Liver (tissue), 9 donors: ENCODE results near the gene LRFN5. TPM values are rescaled to one million over a fixed set of nuclear protein-coding genes. Genes with fewer than 3 reads are reported as not detected.
"Not testable (repeated sequence)": the region's sequence is repeated elsewhere in the genome, so short reads cannot be mapped to it uniquely, and the experiment has no call there.

Source experiments
- DNase-seq: peaks from one replicate; pipeline ENCODE4 v3.0.0-alpha.2; 2017; ENCODE audit warnings: low spot score
- H3K27ac ChIP-seq, 2 donors: one replicate each; pipeline ENCODE4 v1.7.0; 2013; ENCODE audit warnings: inconsistent platforms in 2 of 2, low read length in 2 of 2, control low read depth in 1 of 2, low read depth in 1 of 2, mild to moderate bottlenecking in 1 of 2
- H3K27me3 ChIP-seq, 4 donors: one replicate each; pipeline versions ENCODE4 v1.6.1 to v1.7.0; 2013; ENCODE audit warnings: low read length in 3 of 4, inconsistent platforms in 1 of 4, mild to moderate bottlenecking in 1 of 4, moderate library complexity in 1 of 4; ENCODE audit not compliant: control insufficient read depth in 4 of 4, insufficient read depth in 4 of 4
- H3K36me3 ChIP-seq, 4 donors: one replicate each; pipeline versions ENCODE4 v1.6.1 to v1.7.0; 2013; ENCODE audit warnings: low read length in 3 of 4, mild to moderate bottlenecking in 3 of 4, low read depth in 1 of 4, moderate library complexity in 1 of 4; ENCODE audit not compliant: control insufficient read depth in 4 of 4, insufficient read depth in 3 of 4
- H3K4me1 ChIP-seq, 4 donors: one replicate each; pipeline versions ENCODE4 v1.6.1 to v1.7.0; 2013; ENCODE audit warnings: low read length in 3 of 4, mild to moderate bottlenecking in 3 of 4, moderate library complexity in 1 of 4; ENCODE audit not compliant: control insufficient read depth in 4 of 4, insufficient read depth in 4 of 4
- H3K4me3 ChIP-seq, 3 donors: one replicate each; pipeline versions ENCODE4 v1.6.1 to v1.7.0; 2013; ENCODE audit warnings: low read length in 3 of 3, control low read depth in 1 of 3, low read depth in 1 of 3, mild to moderate bottlenecking in 1 of 3
- H3K9ac ChIP-seq, 2 donors: one replicate each; pipeline ENCODE4 v1.7.0; 2013; ENCODE audit warnings: low read length in 2 of 2, mild to moderate bottlenecking in 2 of 2, moderate library complexity in 2 of 2, control low read depth in 1 of 2, low read depth in 1 of 2
- H3K9me3 ChIP-seq, 4 donors: one replicate each; pipeline versions ENCODE4 v1.6.1 to v1.7.0; 2013; ENCODE audit warnings: low read length in 3 of 4; ENCODE audit not compliant: control insufficient read depth in 4 of 4
- ATF3 ChIP-seq: IDR thresholded peaks from 2 replicates; pipeline ENCODE4 v1.6.1; 2016; ENCODE audit warnings: antibody characterized with exemption
- CTCF ChIP-seq: fragments of 150-350 bp; IDR thresholded peaks from 2 replicates; pipeline ENCODE4 v1.5.1; 2017; ENCODE audit warnings: improper control_type of control experiment, low read depth, low read length; ENCODE audit not compliant: missing input control
- EGR1 ChIP-seq, 2 donors: IDR thresholded peaks; 2 replicates each; pipeline ENCODE4 v1.6.1; 2016 to 2018; ENCODE audit warnings: antibody characterized with exemption in 2 of 2, low read depth in 2 of 2
- FOXA1 ChIP-seq: IDR thresholded peaks from 2 replicates; pipeline ENCODE4 v1.6.1; 2016; ENCODE audit warnings: antibody characterized with exemption
- FOXA2 ChIP-seq: IDR thresholded peaks from 2 replicates; pipeline ENCODE4 v1.6.1; 2016; ENCODE audit warnings: antibody characterized with exemption
- GABPA ChIP-seq, 2 donors: IDR thresholded peaks in 1 of 2; conservative IDR thresholded peaks in 1 of 2; 2 replicates each; pipeline ENCODE4 v1.6.1; 2016; ENCODE audit warnings: antibody characterized with exemption in 2 of 2, mild to moderate bottlenecking in 1 of 2, moderate library complexity in 1 of 2
- HNF4A ChIP-seq, 2 donors: conservative IDR thresholded peaks; 2 replicates each; pipeline ENCODE4 v1.6.1; 2016; ENCODE audit warnings: antibody characterized with exemption in 2 of 2, mild to moderate bottlenecking in 2 of 2
- HNF4G ChIP-seq: IDR thresholded peaks from 2 replicates; pipeline ENCODE4 v1.6.1; 2016; ENCODE audit warnings: antibody characterized with exemption
- JUND ChIP-seq, 2 donors: IDR thresholded peaks; 2 replicates each; pipeline ENCODE4 v1.6.1; 2016; ENCODE audit warnings: antibody characterized with exemption in 2 of 2
- NR2F2 ChIP-seq: IDR thresholded peaks from 2 replicates; pipeline ENCODE4 v1.6.1; 2016; ENCODE audit warnings: antibody characterized with exemption
- RAD21 ChIP-seq, 2 donors: IDR thresholded peaks; 2 replicates each; pipeline ENCODE4 v1.6.1; 2016; ENCODE audit warnings: antibody characterized with exemption in 2 of 2, mild to moderate bottlenecking in 2 of 2
- REST ChIP-seq: IDR thresholded peaks from 2 replicates; pipeline ENCODE4 v1.6.1; 2016; ENCODE audit warnings: antibody characterized with exemption, mild to moderate bottlenecking
- SP1 ChIP-seq: IDR thresholded peaks from 2 replicates; pipeline ENCODE4 v1.6.1; 2018; ENCODE audit warnings: antibody characterized with exemption, mild to moderate bottlenecking
- YY1 ChIP-seq: IDR thresholded peaks from 2 replicates; pipeline ENCODE4 v1.6.1; 2016; ENCODE audit warnings: antibody characterized with exemption, mild to moderate bottlenecking
- ZBTB33 ChIP-seq: IDR thresholded peaks from 2 replicates; pipeline ENCODE4 v1.6.1; 2016; ENCODE audit warnings: antibody characterized with exemption
- WGBS: extraction: QIAGEN DNeasy Blood & Tissue Kit; methylation state at CpG from one replicate; pipeline ENCODE4 v1.1.7; 2013; 5-methylcytosine and 5-hydroxymethylcytosine counted together
- polyA plus RNA-seq, 2 donors: library from polyadenylated mRNA; stranded (reverse) in 1 of 2; unstranded in 1 of 2; fragments of 200-250 nt in 1 of 2; fragments of >200 nt in 1 of 2; fragmentation: Nextera tagmentation in 1 of 2; extraction: Ambion mirVana in 1 of 2; gene quantifications; one replicate each; pipeline versions ENCODE4 v1.2.1 to v1.2.3, GENCODE V29; 2013 to 2015
- total RNA-seq, 2 donors: library from RNA; depleted of rRNA; stranded (reverse); fragments of >200 nt; gene quantifications; one replicate each; pipeline ENCODE4 v1.2.3, GENCODE V29; 2014
- TF ChIP-seq, protein P1 (sequence below): IDR thresholded peaks from 2 replicates; pipeline ENCODE4 v1.6.1; 2016; ENCODE audit warnings: antibody characterized with exemption
- donor health status: healthy.
- donor health status: healthy.
- donor health status: healthy.
- donor health status: healthy.
- donor health status: healthy.

Gene LRFN5
- total and polyA plus RNA-seq, 4 donors, result 0.07 to 0.23 (median 0.08) TPM; not detected in 1

DNA sequence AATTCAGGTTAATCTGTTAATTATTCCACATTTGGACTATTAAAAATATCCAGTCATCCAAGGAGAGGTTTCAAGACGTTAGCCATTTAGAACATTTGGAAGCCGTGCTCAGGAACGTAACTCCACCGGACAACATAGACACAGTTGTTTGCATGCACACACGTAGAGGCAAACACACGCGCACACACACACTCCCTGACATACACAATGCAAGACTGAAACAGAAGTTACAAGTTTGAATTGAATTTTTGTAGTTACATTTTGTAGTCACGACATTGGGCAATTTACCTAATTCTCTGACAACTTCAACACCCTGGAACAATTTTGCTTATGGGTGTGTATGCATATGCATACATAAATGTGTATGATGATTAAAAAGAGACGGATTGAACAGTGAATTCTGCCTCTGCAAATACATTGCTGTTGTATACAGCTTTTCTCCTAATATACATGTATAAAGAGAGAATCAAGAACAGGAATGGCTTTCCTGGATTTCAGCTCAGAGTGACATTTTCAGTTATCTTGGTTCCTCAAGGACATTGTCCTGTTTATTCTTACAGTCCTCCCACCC lies 298.8 kb downstream of the LRFN5 start:
- no peak overlapping the region for H3K4me3 ChIP-seq
- H3K36me3 ChIP-seq, result no peaks in the 10 kb centered on the region
- H3K9me3 ChIP-seq, result no peaks in the 10 kb centered on the region
- no peaks in the 10 kb centered on the region for H3K4me1 ChIP-seq
- no peak overlapping the region for H3K9ac ChIP-seq
- no peak overlapping the region for H3K27ac ChIP-seq
- WGBS, result 89% methylated on average over 9 of the region's 9 CpGs
- no peak for DNase-seq
- no peak for TF ChIP-seq GABPA (IDR thresholded peaks at IDR 0.05 in 1 of 2, conservative IDR thresholded peaks at IDR 0.05 in 1 of 2)
- TF ChIP-seq RAD21 (IDR thresholded peaks at IDR 0.05), result no peak
- TF ChIP-seq YY1, result no peak
- no peak for TF ChIP-seq ATF3
- no peak for TF ChIP-seq HNF4A (conservative IDR thresholded peaks at IDR 0.05)
- TF ChIP-seq SP1, result no peak
- TF ChIP-seq FOXA2, result no peak
- no peak for TF ChIP-seq REST
- no peak for TF ChIP-seq CTCF
- no peak for TF ChIP-seq EGR1 (IDR thresholded peaks at IDR 0.05; ENCODE audit: low read depth in 2 of 2)
- TF ChIP-seq, protein P1, sequence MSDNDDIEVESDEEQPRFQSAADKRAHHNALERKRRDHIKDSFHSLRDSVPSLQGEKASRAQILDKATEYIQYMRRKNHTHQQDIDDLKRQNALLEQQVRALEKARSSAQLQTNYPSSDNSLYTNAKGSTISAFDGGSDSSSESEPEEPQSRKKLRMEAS, result no peak
- no peak for TF ChIP-seq JUND (IDR thresholded peaks at IDR 0.05)
- no peak for TF ChIP-seq HNF4G
- TF ChIP-seq NR2F2, result no peak
- no peak for TF ChIP-seq FOXA1
- TF ChIP-seq ZBTB33, result no peak
- no peaks in the 10 kb centered on the region for H3K27me3 ChIP-seq

DNA sequence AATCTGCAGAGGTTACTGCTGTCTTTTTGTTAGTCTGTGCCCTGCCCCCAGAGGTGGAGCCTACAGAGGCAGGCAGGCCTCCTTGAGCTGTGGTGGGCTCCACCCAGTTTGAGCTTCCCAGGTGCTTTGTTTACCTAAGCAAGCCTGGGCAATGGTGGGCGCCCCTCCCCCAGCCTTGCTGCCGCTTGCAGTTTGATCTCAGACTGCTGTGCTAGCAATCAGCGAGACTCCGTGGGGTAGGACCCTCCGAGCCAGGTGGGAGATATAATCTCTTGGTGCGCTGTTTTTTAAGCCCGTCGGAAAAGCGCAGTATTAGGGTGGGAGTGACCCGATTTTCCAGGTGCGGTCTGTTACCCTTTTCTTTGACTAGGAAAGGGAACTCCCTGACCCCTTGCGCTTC lies 304.5 kb downstream of the LRFN5 start:
- H3K27me3 ChIP-seq, H3K4me1 ChIP-seq, DNase-seq, H3K9ac ChIP-seq, H3K27ac ChIP-seq, H3K9me3 ChIP-seq, H3K4me3 ChIP-seq, H3K36me3 ChIP-seq: not testable (repeated sequence)
- 78% methylated on average over 12 of the region's 12 CpGs for WGBS
